ENCODE results near the gene USP25. TPM values are rescaled to one million over a fixed set of nuclear protein-coding genes. Genes with fewer than 3 reads are reported as not detected.

Gene USP25
- total RNA-seq, 1 experiment from 2014 or later: 33.6 TPM

DNA sequence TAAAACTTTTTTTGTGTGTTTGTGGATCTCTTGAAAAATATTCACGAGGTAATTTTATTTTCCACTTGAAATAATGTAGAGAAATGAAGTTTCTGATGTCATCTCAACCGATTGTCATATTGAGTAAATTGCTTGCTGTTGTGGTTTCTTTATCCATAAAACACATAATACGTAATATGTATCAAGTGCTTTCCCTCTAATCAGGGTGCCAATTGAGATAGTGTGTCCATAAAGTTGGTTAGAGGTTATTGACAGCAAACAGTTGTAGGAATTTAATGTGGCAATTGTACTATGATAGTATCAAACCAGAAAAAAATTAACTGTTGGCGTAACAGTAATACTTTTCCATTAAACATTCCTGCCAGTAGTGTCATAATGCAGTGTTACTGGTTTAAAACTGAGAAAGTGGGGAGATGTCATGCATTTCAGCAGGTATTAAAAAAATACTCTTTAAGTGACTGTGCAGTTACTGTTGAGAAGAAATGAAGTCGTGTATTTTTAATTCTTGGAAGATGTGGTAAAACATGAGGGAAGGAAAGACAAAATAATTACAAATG, 38.3 kb downstream of the USP25 start:
- no peaks in the 10 kb centered on the region for H3K27me3 ChIP-seq (ENCODE audit: insufficient read depth, low read length)
- no TSS peak for BruUV-seq (replicated peaks)
- POLR2A ChIA-PET: no interaction called here
- H3K9me2 ChIP-seq (ENCODE audit: insufficient read depth): no peaks in the 10 kb centered on the region
- no peak for DNase-seq (ENCODE audit: low read depth, low spot score)
- CTCF ChIA-PET: no interaction called here
- ATAC-seq: no peak
- no peaks in the 10 kb centered on the region for H3K4me1 ChIP-seq (ENCODE audit: control insufficient read depth in 1 of 2, insufficient read depth in 2 of 2, low read length in 2 of 2)
- H3K27ac ChIP-seq (ENCODE audit: low read depth, low read length): no peak overlapping the region
- no peak overlapping the region for H2AFZ ChIP-seq (ENCODE audit: low read depth, low read length, poor library complexity, severe bottlenecking)
- intact Hi-C loops (cut with micrococcal nuclease): no loop called here
- H3K4me3 ChIP-seq (replicated peaks in 1 of 2; ENCODE audit: low read depth in 1 of 2, low read length in 2 of 2): no peak overlapping the region
- no peak overlapping the region for H3K9ac ChIP-seq (ENCODE audit: low read length)
- no peaks in the 10 kb centered on the region for H3K9me3 ChIP-seq (ENCODE audit: control insufficient read depth in 1 of 2, insufficient read depth in 1 of 2, low read depth in 1 of 2, low read length in 2 of 2)
- peaks cover 0 to 2% of the 10 kb centered on the region in 2 experiments; a peak in 1 of 4 replicates for H3K36me3 ChIP-seq (ENCODE audit: control insufficient read depth in 1 of 2, insufficient read depth in 2 of 2, low read length in 2 of 2)
- peaks cover 55% of the 10 kb centered on the region for H3K79me2 ChIP-seq (ENCODE audit: insufficient read depth, low read length)
- RAD21 ChIA-PET (ENCODE audit: low non-redundant PET in 1 of 2, low total read pairs in 2 of 2, uncharacterized antibody in 2 of 2, unreplicated experiment in 2 of 2): no interaction called here
- TF ChIP-seq TCF7L2 (IDR thresholded peaks at IDR 0.05; ENCODE audit: borderline replicate concordance, extremely low read depth, insufficient read depth, insufficient read length) (no peak), EZH2 (IDR thresholded peaks at IDR 0.05) (no peak), EZH2phosphoT487 (IDR thresholded peaks at IDR 0.05; ENCODE audit: borderline replicate concordance) (no peak), ZFX (IDR thresholded peaks at IDR 0.05) (no peak), POLR2AphosphoS5 (IDR thresholded peaks at IDR 0.05; ENCODE audit: low read depth, low read length) (no peak), FOSL1 (IDR thresholded peaks at IDR 0.05; ENCODE audit: low read depth) (no peak), YY1 (IDR thresholded peaks at IDR 0.05; ENCODE audit: extremely low read depth, insufficient replicate concordance, low read depth, low read length) (no peak), SIN3A (IDR thresholded peaks at IDR 0.05; ENCODE audit: low read depth) (no peak), RAD21 (IDR thresholded peaks at IDR 0.05; ENCODE audit: low read depth) (no peak), POLR2A (IDR thresholded peaks at IDR 0.05; ENCODE audit: borderline replicate concordance, extremely low read depth, insufficient read depth, insufficient read length) (no peak), CBX3 (IDR thresholded peaks at IDR 0.05; ENCODE audit: low read depth) (no peak), JUND (IDR thresholded peaks at IDR 0.05) (no peak), SP1 (IDR thresholded peaks at IDR 0.05; ENCODE audit: low read depth) (no peak), EGR1 (IDR thresholded peaks at IDR 0.05; ENCODE audit: low read depth) (no peak)
- TF ChIP-seq, protein P1, sequence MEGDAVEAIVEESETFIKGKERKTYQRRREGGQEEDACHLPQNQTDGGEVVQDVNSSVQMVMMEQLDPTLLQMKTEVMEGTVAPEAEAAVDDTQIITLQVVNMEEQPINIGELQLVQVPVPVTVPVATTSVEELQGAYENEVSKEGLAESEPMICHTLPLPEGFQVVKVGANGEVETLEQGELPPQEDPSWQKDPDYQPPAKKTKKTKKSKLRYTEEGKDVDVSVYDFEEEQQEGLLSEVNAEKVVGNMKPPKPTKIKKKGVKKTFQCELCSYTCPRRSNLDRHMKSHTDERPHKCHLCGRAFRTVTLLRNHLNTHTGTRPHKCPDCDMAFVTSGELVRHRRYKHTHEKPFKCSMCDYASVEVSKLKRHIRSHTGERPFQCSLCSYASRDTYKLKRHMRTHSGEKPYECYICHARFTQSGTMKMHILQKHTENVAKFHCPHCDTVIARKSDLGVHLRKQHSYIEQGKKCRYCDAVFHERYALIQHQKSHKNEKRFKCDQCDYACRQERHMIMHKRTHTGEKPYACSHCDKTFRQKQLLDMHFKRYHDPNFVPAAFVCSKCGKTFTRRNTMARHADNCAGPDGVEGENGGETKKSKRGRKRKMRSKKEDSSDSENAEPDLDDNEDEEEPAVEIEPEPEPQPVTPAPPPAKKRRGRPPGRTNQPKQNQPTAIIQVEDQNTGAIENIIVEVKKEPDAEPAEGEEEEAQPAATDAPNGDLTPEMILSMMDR (IDR thresholded peaks at IDR 0.05 in 2 of 3, conservative IDR thresholded peaks at IDR 0.05 in 1 of 3; ENCODE audit: borderline replicate concordance in 1 of 3, insufficient read depth in 1 of 3, low read depth in 2 of 3, low read length in 2 of 3): no peak
- TF ChIP-seq, protein P2, sequence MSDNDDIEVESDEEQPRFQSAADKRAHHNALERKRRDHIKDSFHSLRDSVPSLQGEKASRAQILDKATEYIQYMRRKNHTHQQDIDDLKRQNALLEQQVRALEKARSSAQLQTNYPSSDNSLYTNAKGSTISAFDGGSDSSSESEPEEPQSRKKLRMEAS (IDR thresholded peaks at IDR 0.05): no peak
- TF ChIP-seq, protein P3, sequence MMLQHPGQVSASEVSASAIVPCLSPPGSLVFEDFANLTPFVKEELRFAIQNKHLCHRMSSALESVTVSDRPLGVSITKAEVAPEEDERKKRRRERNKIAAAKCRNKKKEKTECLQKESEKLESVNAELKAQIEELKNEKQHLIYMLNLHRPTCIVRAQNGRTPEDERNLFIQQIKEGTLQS (IDR thresholded peaks at IDR 0.05): no peak
- TF ChIP-seq, protein P4, sequence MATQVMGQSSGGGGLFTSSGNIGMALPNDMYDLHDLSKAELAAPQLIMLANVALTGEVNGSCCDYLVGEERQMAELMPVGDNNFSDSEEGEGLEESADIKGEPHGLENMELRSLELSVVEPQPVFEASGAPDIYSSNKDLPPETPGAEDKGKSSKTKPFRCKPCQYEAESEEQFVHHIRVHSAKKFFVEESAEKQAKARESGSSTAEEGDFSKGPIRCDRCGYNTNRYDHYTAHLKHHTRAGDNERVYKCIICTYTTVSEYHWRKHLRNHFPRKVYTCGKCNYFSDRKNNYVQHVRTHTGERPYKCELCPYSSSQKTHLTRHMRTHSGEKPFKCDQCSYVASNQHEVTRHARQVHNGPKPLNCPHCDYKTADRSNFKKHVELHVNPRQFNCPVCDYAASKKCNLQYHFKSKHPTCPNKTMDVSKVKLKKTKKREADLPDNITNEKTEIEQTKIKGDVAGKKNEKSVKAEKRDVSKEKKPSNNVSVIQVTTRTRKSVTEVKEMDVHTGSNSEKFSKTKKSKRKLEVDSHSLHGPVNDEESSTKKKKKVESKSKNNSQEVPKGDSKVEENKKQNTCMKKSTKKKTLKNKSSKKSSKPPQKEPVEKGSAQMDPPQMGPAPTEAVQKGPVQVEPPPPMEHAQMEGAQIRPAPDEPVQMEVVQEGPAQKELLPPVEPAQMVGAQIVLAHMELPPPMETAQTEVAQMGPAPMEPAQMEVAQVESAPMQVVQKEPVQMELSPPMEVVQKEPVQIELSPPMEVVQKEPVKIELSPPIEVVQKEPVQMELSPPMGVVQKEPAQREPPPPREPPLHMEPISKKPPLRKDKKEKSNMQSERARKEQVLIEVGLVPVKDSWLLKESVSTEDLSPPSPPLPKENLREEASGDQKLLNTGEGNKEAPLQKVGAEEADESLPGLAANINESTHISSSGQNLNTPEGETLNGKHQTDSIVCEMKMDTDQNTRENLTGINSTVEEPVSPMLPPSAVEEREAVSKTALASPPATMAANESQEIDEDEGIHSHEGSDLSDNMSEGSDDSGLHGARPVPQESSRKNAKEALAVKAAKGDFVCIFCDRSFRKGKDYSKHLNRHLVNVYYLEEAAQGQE (IDR thresholded peaks at IDR 0.05; ENCODE audit: low read depth): no peak
- H3K4me2 ChIP-seq (ENCODE audit: low read length): no peak overlapping the region
- H4K20me1 ChIP-seq (ENCODE audit: insufficient read depth): no peaks in the 10 kb centered on the region
